ENCODE data around the gene ABCC4. TPM values are rescaled to one million over a fixed set of nuclear protein-coding genes. Genes with fewer than 3 reads are reported as not detected.
A peak's percentile ranks its signal among the peaks of the same experiment; 100 is the strongest.

Gene ABCC4
- total RNA-seq, 1 experiment from 2014 or later, result 17.7 TPM

GRCh38 chr13:95007322-95007721, 293.9 kb downstream of the ABCC4 start:
- Histone ChIP-seq H2AFZ (ENCODE audit: low read length) (no peak overlapping the region), H3K9me2 (replicated peaks; ENCODE audit: low read length) (no peaks in the 10 kb centered on the region), H3K27ac (ENCODE audit: low read length) (no peak overlapping the region), H3K9me3 (ENCODE audit: low read length) (no peaks in the 10 kb centered on the region), H3K9ac (ENCODE audit: low read length) (no peak overlapping the region), H3K4me1 (ENCODE audit: insufficient read depth, low read length) (no peaks in the 10 kb centered on the region), H3K79me2 (ENCODE audit: low read length) (no peaks in the 10 kb centered on the region), H3K36me3 (ENCODE audit: low read depth, low read length) (no peaks in the 10 kb centered on the region), H4K20me1 (ENCODE audit: low read length) (no peaks in the 10 kb centered on the region), H3K27me3 (ENCODE audit: low read length) (no peaks in the 10 kb centered on the region), H3K4me2 (ENCODE audit: low read length) (no peak overlapping the region), H3F3A (ENCODE audit: low read length, unreplicated experiment) (no peaks in the 10 kb centered on the region), H3K4me3 (ENCODE audit: low read length) (no peak overlapping the region)
- ChIA-PET POLR2A (ENCODE audit: unreplicated experiment) (no interaction called here), CTCF (no interaction called here)
- intact Hi-C loops (cut with micrococcal nuclease), result no loop called here
- BruUV-seq (replicated peaks), result no TSS peak
- DNase-seq (no peak), ATAC-seq (no peak)
- no peak for TF ChIP-seq EZH2phosphoT487 (IDR thresholded peaks at IDR 0.05; ENCODE audit: borderline replicate concordance, low read length)
- TF ChIP-seq CTCF (conservative IDR thresholded peaks at IDR 0.05; ENCODE audit: low read depth, low read length), result no peak
- no peak for TF ChIP-seq EZH2 (IDR thresholded peaks at IDR 0.05; ENCODE audit: low read length, unreplicated experiment)

- Histone ChIP-seq H3K4me3 (ENCODE audit: low read length) (no peak overlapping the region), H3K36me3 (ENCODE audit: low read depth, low read length) (no peaks in the 10 kb centered on the region), H4K20me1 (ENCODE audit: low read length) (no peaks in the 10 kb centered on the region), H3K27ac (ENCODE audit: low read length) (no peak overlapping the region), H3K9ac (ENCODE audit: low read length) (no peak overlapping the region), H3K4me2 (ENCODE audit: low read length) (no peak overlapping the region), H3K79me2 (ENCODE audit: low read length) (no peaks in the 10 kb centered on the region), H3K27me3 (ENCODE audit: low read length) (no peaks in the 10 kb centered on the region), H3K4me1 (ENCODE audit: insufficient read depth, low read length) (no peaks in the 10 kb centered on the region), H3F3A (ENCODE audit: low read length, unreplicated experiment) (no peaks in the 10 kb centered on the region), H3K9me2 (replicated peaks; ENCODE audit: low read length) (no peaks in the 10 kb centered on the region), H3K9me3 (ENCODE audit: low read length) (no peaks in the 10 kb centered on the region), H2AFZ (ENCODE audit: low read length) (no peak overlapping the region)
- no peak for DNase-seq
- CTCF ChIA-PET, result no interaction called here
- ATAC-seq, result no peak
- POLR2A ChIA-PET (ENCODE audit: unreplicated experiment), result no interaction called here
- intact Hi-C loops (cut with micrococcal nuclease), result no loop called here
- no peak for TF ChIP-seq EZH2phosphoT487 (IDR thresholded peaks at IDR 0.05; ENCODE audit: borderline replicate concordance, low read length)
- no peak for TF ChIP-seq CTCF (conservative IDR thresholded peaks at IDR 0.05; ENCODE audit: low read depth, low read length)
- no peak for TF ChIP-seq EZH2 (IDR thresholded peaks at IDR 0.05; ENCODE audit: low read length, unreplicated experiment)
- BruUV-seq (replicated peaks), result no TSS peak
Measured at GRCh38 chr13:95005300-95005699, 296.0 kb downstream of the ABCC4 start.

- no peaks in the 10 kb centered on the region for H3K79me2 ChIP-seq (ENCODE audit: low read length)
- intact Hi-C loops (cut with micrococcal nuclease), result loop anchor here (5.0 kb wide), 1 partner anchor 99 kb away; no protein-coding TSS in a partner anchor
- H3K9me3 ChIP-seq (ENCODE audit: low read length), result no peaks in the 10 kb centered on the region
- no peak overlapping the region for H3K27ac ChIP-seq (ENCODE audit: low read length)
- no peaks in the 10 kb centered on the region for H3K9me2 ChIP-seq (replicated peaks; ENCODE audit: low read length)
- POLR2A ChIA-PET (ENCODE audit: unreplicated experiment), result no interaction called here
- TF ChIP-seq EZH2phosphoT487 (IDR thresholded peaks at IDR 0.05; ENCODE audit: borderline replicate concordance, low read length) (no peak), CTCF (conservative IDR thresholded peaks at IDR 0.05; ENCODE audit: low read depth, low read length) (no peak), EZH2 (IDR thresholded peaks at IDR 0.05; ENCODE audit: low read length, unreplicated experiment) (no peak)
- no peaks in the 10 kb centered on the region for H3F3A ChIP-seq (ENCODE audit: low read length, unreplicated experiment)
- DNase-seq (no peak), ATAC-seq (no peak; the same call in 1 of the 2 replicates)
- no peak overlapping the region for H3K4me2 ChIP-seq (ENCODE audit: low read length)
- CTCF ChIA-PET, result no interaction called here
- H3K36me3 ChIP-seq (ENCODE audit: low read depth, low read length), result no peaks in the 10 kb centered on the region
- peaks cover 5% of the 10 kb centered on the region; the same call in 1 of the 2 replicates for H3K4me1 ChIP-seq (ENCODE audit: insufficient read depth, low read length)
- H3K9ac ChIP-seq (ENCODE audit: low read length), result no peak overlapping the region
- peak overlapping the region; percentile 42; the same call in 1 of the 2 replicates for H2AFZ ChIP-seq (ENCODE audit: low read length)
- H3K4me3 ChIP-seq (ENCODE audit: low read length), result no peak overlapping the region
- H3K27me3 ChIP-seq (ENCODE audit: low read length), result no peaks in the 10 kb centered on the region
- no peaks in the 10 kb centered on the region for H4K20me1 ChIP-seq (ENCODE audit: low read length)
- BruUV-seq (replicated peaks), result no TSS peak
Measured at GRCh38 chr13:95003019-95003813, 298.0 kb downstream of the ABCC4 start.

Data from PC-3 (cell line).